ENCODE results near the gene RTBDN.
"Not testable (repeated sequence)": the region's sequence is repeated elsewhere in the genome, so short reads cannot be mapped to it uniquely, and the experiment has no call there.

RTBDN gene

DNA sequence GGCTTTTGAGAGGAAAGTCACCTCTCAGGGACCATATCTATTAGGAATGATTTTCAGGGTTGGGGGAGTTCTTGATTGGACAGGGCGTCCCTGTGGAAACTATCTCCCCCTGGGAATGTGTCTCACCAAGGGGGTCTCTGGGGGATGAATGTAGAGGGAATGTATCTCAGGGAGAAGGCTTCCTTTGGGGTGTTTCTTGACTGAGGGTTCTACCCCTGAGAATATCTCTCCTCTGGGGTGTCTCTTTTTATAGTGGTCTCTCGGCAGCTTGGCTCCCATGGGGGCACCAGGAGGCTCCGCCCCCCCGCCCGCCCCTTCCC is 1.0 kb downstream of the RTBDN start:
- TF ChIP-seq, protein P1, sequence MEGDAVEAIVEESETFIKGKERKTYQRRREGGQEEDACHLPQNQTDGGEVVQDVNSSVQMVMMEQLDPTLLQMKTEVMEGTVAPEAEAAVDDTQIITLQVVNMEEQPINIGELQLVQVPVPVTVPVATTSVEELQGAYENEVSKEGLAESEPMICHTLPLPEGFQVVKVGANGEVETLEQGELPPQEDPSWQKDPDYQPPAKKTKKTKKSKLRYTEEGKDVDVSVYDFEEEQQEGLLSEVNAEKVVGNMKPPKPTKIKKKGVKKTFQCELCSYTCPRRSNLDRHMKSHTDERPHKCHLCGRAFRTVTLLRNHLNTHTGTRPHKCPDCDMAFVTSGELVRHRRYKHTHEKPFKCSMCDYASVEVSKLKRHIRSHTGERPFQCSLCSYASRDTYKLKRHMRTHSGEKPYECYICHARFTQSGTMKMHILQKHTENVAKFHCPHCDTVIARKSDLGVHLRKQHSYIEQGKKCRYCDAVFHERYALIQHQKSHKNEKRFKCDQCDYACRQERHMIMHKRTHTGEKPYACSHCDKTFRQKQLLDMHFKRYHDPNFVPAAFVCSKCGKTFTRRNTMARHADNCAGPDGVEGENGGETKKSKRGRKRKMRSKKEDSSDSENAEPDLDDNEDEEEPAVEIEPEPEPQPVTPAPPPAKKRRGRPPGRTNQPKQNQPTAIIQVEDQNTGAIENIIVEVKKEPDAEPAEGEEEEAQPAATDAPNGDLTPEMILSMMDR (IDR thresholded peaks at IDR 0.05; ENCODE audit: borderline replicate concordance, insufficient read depth, low read depth, low read length): no peak
- no peak overlapping the region for H3K4me3 ChIP-seq (ENCODE audit: low read depth, low read length)

DNA sequence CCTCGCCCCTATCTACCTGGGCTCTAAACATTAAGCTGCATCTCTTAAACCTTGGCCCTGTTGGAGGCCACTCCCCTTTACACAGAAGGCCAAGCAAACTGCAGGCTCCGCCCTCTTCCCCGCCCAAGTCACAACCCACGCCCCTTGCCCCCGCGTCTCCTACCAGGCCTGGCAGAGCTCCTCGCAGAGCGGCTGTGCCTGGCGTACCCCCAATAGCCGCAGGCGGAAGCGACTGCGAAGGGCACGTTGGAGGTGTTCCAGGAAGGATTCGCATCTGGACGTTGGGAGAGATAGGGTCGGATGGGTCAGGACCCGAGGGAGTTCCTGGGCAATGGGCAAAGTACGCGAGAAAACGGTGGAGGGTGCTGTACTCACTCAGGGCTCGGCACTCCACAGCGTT is 5.9 kb downstream of the RTBDN start:
- no peak overlapping the region for H3K4me3 ChIP-seq (ENCODE audit: low read depth, low read length)
- TF ChIP-seq, protein P1 (IDR thresholded peaks at IDR 0.05; ENCODE audit: borderline replicate concordance, insufficient read depth, low read depth, low read length): no peak

DNA sequence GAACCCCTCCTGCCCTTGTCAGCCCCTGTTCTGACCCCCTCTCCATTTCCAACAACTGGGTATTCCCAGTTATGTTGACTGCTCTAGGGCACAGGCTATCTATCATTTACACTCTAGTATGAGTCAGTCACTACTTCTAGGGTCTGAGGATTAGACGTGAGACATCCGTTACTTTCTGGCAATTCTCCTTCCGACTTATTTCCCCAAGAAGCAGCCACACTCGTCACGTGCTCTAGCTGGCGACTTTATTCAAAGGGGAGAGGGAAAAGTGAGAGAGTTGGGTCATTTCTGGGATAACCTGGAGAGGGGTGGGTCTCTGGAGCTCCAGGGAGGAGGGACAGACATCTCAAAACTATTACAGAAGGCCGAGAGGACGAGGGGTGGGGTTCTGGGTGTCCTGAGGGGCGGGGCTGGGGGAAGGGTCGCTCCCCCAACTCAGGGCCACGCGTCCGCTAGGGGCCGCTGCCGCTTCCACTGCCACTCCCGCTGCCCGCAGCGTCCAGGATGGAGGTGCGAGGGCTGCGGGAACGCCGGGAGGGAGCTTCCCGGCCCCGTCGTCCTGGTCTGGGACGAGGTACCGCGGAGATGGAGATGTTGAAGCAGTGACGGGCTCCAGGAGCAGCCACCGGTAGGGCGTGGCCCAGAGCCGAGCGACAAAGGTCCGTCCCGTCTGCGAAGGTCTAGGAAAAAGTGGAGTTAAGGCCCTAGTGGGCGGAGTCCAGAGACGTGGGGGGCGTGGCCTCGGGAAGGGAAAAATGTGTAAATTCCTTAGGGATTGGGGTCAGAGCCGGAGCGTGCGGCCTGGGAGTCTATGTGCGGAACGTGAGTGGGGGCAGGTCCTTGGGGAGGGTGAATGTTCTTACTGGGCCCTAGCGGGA is 8.9 kb downstream of the RTBDN start:
- TF ChIP-seq, protein P1 (IDR thresholded peaks at IDR 0.05; ENCODE audit: borderline replicate concordance, insufficient read depth, low read depth, low read length): peak; percentile 45; the same call in 1 of the 2 replicates
- no peak overlapping the region for H3K4me3 ChIP-seq (ENCODE audit: low read depth, low read length)

DNA sequence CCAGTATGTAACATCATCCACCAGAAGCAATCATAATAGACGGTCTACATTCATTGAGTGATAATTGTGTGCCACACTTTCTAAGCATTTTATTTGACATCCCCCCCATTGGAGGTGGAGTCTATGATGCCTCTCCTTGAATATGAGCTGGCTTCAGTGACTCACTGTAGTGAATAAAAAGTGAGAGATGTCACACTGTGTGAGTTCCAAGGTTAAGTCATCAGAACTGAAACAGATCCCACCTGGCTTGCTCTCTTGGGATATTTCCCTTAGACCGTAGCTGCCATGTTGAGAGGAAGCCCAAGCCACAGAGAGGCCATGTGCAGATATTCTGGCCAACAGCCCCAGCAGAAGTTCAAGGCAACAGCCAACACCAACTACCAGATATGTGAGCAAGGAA is 12.6 kb downstream of the RTBDN start:
- H3K4me3 ChIP-seq (ENCODE audit: low read depth, low read length): no peak overlapping the region
- TF ChIP-seq, protein P1 (IDR thresholded peaks at IDR 0.05; ENCODE audit: borderline replicate concordance, insufficient read depth, low read depth, low read length): no peak

DNA sequence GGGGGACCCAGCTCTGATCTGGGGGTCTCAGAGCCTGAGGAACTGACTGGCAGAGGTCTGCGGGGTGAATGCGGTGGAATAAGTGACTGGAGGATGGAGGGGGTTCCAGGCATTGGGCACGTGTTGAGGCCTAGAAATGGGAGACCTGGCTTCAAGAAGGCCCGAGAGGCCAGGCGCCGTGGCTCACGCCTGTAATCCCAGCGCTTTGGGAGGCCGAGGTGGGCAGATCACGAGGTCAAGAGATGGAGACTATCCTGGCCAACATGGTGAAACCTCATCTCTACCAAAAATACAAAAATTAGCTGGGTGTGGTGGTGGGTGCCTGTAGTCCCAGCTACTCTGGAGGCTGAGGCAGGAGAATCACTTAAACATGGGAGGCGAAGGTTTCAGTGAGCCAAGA is 16.6 kb downstream of the RTBDN start:
- H3K4me3 ChIP-seq (ENCODE audit: low read depth, low read length): not testable (repeated sequence)

DNA sequence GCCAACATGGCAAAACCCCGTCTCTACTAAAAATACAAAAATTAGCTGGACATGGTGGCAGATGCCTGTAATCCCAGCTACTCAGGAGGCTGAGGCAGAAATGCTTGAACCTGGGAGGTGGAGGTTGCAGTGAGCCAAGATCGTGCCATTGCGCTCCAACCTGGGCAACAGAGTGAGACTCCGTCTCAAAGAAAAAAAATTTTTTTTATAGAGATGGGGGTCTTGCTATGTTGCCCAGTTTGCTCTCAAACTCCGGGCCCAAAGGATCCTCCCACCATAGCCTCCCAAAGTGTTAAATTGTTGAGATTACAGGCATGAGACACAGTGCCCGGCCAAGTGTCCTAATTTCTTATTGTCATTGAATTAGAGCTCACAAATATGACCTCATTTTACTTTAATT is 17.2 kb downstream of the RTBDN start:
- H3K4me3 ChIP-seq (ENCODE audit: low read depth, low read length): not testable (repeated sequence)

DNA sequence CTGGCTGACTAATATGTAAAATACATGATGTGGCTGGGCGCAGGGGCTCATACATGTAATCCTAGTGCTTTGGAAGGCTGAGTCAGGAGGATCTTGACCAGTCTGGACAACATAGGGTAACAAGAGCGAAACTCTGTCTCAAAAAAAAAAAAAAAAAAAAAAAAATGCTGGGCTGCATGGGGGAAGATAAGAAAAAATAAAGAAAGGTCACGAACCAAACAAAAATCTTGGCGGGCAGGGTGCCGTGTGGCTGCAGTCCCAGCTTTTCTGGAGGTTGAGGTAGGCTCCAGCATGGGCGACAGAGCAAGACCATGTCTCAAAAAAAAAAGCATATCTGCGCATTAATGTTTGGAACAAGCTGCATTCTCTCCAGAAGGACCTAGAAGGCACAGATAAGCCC is 19.3 kb downstream of the RTBDN start:
- TF ChIP-seq, protein P1 (IDR thresholded peaks at IDR 0.05; ENCODE audit: borderline replicate concordance, insufficient read depth, low read depth, low read length): no peak
- H3K4me3 ChIP-seq (ENCODE audit: low read depth, low read length): no peak overlapping the region

DNA sequence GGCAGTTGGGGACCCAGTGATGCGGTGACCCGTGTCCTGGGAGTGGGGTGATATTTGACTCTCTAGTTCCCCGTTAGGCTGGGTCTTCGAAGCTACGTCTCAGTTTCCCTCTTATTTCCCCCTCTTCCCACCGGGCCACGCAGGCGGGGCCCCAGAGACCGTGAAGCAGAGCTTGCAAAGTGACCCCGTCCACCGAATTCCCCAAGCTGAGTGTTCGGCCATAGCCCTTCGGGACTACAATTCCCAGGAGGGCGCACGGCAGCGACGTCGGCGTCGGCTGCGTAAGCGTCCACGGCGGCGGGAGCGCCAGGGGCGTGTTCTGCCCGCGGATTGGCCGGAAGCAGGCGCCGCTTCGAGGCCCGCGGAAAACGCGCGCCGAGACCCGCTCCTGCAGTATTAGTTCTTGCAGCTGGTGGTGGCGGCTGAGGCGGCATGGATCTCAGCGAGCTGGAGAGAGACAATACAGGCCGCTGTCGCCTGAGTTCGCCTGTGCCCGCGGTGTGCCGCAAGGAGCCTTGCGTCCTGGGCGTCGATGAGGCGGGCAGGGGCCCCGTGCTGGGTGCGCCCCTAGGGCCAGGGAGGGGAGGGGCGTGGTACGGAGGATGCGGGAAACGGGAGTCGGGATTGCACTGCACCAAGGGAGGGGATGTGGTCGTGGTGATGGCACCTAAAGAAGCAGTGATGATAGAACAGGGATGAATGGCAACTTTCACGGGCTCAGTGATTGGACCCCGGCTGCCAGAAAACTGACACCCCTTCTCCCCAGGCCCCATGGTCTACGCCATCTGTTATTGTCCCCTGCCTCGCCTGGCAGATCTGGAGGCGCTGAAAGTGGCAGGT is 27.9 kb downstream of the RTBDN start, which contains the start of gene RNASEH2A:
TSS of gene RNASEH2A (plus strand) at position 343 of the 840 bp plus-strand sequence. CDS start at position 433, 90 bp downstream.
- TF ChIP-seq, protein P1 (IDR thresholded peaks at IDR 0.05; ENCODE audit: borderline replicate concordance, insufficient read depth, low read depth, low read length): no peak
- peak within 1 kb of the TSS; percentile 86 for H3K4me3 ChIP-seq (ENCODE audit: low read depth, low read length)
